Right lung (tissue), 5 donors: ENCODE results near the gene TFEB. TPM values are rescaled to one million over a fixed set of nuclear protein-coding genes. Genes with fewer than 3 reads are reported as not detected.

Source experiments
- DNase-seq, 2 donors: peaks; one replicate each; pipeline ENCODE4 v3.0.0-alpha.2; 2013
- polyA plus RNA-seq, 5 donors: library from polyadenylated mRNA; unstranded; fragments of 120-200 nt; gene quantifications; one replicate each; pipeline versions ENCODE4 v1.2.1 to v1.2.3, GENCODE V29; 2013; ENCODE audit warnings: inconsistent platforms in 1 of 5, low replicate concordance in 1 of 5; ENCODE audit not compliant: insufficient read length in 5 of 5, insufficient read depth in 1 of 5

The TFEB gene
- polyA plus RNA-seq, 5 donors = 5.7 to 14.8 (median 9.2) TPM

DNA sequence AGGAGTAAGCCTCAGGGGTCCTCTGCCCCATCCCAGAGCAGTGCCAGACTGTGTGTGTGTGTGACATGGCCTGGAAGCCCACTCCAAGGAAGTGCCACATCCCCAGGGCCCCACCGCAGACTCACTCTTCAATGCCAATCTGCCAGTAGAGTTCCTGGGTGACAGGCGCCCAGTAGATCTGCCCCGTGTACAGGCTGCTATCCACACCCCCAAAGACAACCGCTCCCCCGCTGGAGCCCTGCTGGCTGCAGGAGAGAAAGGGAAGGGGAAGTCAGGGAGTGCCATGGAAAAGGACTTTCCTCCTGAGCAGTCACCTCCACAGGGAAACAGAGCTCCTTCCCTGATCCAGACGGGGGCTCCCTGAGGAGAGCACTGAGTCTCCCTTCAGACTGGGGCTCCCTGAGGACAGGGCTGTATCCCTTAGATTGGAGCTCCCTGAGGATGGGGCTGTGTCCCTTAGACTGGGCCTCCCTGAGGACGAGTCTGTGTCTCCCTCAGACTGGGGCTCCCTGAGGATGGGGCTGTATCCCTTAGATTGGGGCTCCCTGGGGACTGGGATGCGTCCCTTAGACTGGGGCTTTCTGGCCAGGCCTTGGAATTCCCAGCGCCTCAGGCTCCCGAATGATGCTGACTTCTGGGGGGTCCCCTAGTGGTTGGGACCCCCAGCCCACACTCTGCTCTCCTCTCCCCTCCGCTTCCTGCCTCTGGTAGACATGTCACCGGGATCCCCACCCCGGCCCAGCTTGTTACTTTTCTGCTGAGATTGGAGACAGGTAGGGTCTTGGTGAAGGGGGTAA lies 5.2 kb upstream of the TFEB start:
- no peak for DNase-seq

DNA sequence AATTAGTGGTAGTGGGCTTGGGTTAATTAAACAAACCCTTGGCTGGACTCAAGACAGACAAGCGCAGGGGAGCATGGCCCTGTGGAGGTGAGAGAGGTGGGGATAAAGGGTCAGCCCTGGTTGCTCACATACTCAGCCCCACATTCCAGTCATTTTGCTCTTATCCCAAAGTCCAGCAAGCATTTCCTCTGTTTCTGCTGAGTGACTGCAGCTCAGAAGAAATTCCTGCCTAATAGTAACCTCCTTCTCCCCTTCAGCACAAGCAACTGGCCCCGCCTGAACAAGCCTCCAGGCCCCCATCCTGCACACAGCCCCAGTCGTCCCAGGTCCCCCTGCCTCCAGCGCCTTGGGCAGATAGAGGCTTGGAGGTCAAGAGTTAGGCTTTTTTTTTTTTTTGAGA lies 3.6 kb upstream of the TFEB start:
- no peak for DNase-seq

DNA sequence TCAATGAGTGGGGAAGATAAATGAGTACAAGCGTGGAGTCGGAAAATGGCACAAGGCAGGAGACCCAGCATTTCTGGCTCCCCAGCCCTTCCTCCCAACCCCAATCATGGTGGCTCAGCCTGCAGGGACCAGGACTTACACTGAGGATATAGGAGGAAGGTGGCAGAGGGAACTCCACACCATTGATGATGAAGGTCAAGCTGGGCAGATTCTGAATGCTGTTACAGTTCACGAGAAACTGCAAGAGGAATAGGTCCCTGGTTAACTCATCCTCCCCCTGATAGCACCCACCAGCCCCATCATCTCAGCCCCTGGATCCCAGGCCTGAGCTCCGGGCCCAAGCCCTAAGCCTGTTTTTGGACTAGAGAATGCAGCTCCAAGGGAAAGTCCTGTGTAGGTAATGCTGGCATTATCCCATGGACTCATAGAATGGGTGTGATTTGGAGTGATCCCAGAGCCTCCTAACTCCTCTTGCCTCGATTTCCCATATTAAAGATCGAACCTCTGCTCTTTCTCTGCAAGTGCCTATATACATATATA lies 2.3 kb upstream of the TFEB start:
- no peak for DNase-seq

DNA sequence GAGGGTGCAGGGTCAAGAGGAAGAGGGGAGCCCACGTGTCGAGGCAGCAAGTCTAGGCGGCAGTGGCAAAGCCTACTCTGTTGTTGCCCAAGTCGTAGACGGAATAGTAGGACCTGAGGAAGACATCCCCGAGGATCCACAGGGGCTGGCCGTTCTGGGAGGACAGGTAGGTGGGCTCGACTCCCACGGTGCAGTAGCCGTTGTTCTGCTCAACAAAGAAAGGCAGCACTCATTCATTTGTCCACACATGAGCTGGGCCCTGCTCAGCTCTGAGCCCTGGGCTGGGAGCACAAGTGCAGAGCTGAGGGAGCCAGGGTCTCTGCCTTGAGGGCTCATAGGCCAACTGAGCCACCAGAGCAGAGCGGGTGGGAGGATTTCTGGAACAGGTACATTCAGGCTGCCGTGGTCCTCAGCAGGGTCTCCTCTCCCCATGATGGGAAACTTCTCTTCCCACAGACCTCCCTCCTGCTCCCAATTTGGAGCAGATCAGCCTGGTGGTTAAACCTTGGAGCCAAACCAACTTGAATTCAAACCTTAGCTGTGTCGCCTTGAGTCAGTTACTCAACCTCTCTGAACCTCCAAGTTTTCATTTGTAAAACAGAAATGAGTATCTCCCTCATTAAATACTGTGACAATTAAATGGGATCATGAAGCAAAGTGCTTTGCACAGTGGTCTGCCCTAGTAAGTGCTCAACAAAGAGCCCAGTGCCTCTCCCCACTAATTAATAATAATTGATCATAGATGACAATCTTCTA lies 1.6 kb upstream of the TFEB start:
- DNase-seq = no peak

DNA sequence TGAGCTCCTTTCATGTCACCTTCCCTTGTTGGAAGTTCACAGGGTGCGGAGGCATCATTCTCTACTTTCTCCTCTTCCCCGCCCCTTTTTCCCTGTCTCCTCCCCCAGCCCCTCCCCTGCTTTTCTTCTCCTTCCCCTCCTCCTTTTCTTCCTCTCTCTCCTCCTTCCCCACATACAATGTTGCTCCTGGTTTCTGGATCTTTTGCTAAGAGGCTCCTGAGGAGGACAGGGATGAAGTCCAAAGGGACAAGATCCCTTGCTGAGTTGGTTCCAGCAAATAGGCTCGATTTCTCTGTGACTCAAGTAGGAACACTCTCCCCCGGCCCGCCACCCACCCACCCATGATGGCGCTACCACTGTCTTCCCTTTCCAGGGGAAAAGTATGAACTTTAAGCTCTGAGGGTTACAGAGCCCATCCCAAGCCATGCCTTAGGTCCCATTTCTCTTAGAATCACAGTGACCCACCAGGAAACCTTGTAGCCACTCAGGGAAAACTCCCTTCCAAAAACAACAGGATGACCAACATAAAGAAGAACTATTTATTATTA lies 852 bp upstream of the TFEB start:
- DNase-seq = no peak

DNA sequence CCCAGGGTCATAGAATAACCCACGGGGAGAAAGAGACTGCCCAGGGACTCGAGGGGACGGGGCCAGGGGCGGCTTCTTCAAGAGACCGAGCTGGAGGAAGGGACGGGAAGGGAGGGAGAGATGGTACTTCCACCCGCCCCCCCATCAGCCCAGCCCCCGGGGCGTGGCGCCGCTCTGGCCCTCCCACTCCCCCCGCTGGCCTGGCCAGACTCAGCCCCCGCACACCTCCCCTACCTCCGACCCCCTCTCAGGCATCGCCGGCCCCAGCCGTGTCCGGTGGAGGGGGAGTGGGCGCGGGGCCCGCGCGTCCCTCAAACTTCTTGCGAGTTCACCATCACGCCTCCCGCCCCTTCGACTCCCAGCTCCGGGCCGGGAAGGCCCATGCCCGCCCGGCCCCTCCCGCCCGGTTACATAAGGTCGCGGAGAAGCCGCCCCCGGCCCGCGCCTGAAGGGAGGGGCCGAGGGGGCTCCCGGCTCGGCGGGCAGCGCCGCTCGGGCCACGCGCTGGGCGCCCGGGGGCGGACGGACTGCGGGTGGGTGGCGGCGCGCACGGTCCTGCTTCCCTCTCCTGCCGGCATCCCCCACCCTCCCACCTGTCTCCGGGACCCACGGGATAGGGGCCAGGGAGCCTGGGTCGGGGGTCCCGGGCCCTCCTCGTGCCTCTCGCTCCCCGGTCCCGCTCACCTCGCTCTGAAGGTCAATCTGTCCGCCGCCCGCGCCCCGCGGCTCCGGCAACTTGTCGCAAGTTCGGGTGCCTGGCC lies 562 bp downstream of the TFEB start:
- peak; percentile 64 to 82 for DNase-seq

DNA sequence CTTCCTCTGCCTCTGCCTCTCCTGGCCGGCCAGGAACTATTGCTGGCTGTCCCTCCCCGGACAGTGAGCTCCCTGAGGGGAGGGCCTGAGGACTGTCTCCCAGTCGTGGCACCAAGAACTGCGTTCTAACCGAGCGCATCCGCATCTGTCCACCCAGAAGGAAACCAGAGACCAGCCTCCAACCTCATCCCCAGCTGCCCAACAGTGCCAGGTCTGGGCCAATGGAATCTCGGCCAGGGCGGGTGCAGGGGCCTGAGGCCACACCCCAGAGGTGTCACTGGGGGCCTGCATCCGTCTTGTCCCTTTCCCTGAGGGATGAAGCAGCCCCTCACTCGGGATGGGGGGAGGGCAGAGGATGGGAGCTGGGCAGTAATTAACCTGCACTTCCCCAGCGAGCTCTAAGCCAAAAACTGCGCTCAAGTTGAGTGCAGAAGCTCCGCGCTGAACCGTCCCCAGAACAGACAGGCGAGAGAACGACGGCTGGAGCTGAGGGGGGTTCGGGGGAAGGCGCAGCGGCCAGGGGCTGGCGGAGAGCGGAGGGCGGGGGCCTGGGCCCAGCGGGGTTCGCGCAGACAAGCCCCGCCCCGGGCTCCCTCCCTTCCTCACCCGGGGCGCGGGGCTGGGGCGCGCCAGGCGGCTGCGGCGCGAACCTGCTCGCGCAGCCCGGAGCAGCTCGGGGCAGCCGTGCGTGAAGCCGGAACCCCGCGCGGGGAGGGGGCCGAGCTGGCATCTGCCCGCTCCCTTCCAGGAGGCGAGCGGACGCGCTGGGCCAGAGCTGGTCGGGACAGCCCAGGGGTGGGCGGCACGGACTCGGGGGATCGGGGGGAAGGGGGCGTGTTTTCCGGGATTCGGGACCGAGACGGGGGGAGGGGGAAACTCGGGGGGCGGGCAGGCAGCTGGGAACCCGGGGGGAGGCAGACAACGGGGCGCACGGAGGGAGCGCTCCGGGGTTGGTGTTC lies 1.4 kb downstream of the TFEB start:
- peak; percentile 65 to 75 for DNase-seq

DNA sequence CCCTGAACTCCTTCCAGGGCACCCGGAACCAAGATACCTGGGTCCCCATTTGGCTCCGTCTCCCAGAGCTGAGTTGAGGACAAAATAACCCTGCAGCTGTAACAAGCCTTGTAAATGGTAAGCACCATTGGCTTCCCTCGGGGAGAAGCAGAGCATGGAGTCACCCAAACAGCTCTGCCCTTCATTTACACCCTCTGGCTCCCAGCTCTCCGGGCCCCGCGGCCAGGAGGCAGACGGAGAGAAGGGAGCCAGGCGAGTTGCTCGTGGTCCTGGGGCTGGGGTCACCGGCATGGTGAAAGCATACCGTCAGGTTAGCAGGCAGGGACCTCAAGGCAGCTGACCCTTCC lies 2.1 kb downstream of the TFEB start:
- no peak for DNase-seq

DNA sequence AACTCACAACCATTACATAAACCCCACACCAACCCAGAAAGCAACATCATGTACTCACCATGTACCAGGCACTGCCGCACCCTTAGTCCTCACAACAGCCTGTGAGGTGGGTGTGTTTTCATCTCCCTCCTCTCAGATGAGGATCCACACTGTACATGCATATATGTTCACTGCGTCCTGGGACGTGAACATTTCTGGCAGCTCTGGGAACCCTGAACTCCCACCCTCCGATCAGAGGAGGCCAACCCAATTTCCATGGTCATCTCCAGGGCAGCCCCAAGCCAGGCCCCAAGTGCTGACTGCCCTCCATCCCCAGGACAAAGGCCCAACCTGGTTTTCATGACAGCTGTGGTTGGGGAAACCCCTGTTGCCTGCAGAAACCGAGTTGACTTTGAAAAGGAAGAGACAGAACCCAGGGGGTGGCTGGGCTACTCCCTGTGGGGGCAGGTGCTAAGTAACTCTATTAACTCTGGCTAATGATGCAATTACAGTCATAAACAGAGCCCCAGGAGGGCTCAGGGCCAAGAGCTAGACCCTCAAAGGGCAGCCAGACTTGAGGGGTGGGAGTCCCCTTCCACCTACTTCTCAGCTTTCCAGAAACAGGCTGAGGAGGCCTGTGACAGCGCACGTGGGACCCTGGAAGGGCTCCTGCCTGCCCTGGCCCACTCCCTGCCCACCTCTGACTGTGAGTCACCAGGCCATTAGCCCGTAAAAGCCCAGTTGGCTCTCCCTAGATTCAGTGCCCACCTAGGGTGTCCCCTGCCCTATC lies 2.6 kb downstream of the TFEB start:
- DNase-seq = no peak

DNA sequence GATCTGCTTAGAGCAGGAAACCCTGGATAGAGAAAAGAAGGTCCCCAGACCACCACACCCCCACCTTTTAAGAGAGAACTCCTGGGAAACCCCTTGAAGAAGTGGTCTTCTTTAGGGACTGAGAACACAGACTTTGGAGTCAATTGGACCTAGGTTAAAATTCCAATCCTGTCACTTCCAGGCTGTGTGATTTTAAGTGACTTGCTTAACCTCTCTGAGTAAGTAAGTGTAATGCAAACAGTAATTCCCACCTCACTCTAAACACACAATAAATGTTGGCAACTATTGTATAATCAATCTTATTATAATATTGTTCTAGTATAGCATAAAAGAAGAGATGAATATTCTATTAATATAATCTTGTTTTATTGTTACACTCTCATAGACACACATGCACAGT lies 3.3 kb downstream of the TFEB start:
- no peak for DNase-seq

DNA sequence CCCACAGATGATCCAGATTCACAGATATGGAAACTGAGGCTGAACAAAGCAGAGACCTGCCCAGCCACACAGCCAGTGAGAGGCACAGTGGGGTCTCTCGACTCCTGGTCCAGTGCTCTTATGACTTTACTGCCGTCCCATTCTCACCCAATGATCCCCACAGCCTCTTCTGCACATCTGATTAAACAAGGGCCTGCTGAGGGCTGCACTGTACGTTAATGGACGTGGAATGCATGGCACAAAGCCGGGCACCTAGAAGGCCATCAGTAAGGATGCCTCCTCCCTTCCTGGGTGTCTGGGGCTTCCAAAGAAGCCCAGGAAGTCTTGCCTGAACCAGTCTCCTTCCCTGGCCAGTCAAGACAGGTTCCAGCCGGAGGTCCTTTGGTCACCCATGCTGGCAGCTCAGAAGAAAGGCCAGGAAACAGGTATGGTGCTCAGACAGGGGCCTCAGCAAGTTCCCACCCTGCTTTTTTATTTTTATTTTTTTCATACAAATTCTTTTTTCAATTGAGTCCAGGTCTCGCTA lies 3.8 kb downstream of the TFEB start:
- DNase-seq = no peak

DNA sequence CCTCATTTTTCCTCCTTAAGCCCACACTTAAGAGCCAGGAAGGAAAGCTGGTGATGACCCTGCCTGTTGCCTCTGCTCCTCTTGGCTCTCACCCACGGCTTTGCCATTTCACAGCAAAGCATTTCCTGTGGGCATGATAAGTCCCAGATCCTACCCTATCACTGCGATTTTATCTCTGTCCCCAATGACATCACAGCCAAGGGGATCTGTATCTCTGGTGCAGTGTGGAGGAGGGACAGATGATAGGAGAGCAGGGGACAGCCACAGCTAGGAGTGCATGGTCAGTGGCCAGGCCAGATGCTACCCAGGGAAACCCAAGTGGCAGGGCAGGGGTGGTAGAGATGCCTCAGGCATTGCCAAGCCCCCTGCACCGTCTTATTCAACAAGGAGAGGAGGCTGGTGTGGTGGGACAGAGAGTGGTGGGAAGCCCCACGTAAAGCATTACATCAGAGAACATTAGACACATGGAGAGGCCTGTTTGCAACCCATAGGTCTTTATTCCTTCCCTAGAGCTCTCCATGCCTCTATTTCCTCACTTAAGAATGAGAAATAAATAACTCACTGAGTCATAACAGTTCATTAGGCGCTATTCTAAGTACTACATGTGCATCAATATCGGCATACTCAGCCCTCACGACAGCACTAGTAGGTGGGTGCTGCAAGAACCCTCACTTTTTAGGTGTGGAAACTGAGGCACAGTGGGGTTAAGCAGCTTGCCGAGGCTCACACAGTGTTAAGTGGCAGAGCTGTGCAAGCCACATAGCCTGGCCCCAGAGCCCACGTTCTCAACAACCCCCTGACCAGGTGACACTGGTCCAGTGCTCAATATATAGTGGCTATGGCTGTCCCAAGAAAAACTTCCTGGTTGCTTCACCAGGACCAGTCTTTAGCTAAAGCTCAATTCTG lies 4.6 kb downstream of the TFEB start:
- DNase-seq = no peak

DNA sequence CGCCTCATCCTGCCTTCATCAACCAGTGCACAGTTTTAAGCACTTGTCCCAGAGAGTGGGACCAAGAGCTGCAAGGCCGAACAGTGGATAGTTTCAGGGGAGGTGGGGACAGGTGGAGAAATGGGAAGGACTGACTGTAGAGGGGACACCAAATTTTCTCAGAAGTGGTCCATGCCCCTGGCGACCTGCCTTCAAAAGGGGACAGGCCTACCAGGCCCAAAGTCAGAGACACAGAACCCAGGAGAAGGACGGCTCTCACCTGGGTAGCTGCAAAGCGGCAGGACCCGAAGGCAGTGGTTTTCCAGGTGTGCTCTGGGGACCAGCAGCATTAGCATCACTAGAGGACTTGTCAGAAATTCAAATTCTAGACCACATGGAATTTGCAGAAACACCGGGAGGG lies 5.8 kb downstream of the TFEB start:
- DNase-seq = no peak

DNA sequence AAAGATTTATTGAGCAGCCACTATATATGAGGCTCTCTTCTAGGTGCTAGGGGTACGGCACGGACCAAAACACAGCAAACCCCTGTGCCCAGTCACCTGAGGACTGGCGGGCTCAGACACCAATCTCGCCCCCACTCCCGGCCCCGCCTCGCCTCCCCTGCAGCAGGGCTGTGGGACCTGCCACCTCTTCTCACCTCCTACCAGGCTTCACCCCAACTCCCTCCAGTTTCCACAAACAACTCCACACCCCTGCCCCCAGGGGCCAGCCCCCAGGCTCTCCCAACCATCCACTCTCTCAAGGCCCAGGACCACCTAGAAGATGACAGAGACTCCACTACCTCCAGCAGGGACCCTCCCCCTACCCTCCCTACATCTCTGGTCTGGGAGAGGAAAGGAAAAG lies 6.5 kb downstream of the TFEB start:
- DNase-seq = no peak

DNA sequence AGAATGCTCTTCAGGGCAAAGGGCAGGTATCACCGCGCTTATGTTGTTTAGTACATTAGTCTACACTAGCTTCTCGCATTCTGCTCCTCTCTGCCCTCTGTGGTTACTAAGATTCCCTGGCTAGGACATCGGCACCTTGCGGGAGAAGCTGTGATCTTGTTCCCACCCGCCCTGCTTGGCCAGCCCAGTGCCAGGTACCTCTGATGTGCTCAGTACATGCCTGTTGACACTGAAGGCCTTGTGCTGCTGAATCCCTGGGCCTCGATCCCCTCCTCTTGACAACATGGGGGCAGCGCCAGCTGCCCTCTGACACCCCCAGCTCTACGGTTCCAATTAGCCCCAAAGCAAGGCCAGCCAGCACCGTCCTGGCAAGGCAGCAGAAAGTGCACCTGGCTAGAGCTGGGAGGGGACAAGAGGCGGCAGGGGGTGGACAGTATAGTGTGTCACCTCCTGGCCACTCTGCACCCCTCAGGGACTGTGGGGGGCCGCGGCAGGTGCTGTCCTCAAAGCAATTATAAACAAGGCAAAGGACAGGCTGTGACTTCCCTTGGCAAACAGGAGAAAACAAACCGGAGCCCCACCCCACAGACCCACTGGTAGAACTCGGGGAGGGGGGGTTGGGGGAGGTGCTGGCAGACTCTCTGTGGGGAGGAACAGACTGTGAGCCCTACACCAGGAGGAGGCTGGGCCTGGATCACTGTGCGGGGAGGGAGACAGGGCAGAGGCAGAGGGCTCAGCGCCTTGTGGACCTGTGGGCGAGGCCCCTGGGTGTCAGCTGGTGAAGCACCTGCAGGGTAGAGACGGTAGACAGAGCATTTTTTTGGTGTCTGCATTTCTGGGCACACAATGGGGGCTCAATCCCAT lies 7.1 kb downstream of the TFEB start:
- no peak for DNase-seq

DNA sequence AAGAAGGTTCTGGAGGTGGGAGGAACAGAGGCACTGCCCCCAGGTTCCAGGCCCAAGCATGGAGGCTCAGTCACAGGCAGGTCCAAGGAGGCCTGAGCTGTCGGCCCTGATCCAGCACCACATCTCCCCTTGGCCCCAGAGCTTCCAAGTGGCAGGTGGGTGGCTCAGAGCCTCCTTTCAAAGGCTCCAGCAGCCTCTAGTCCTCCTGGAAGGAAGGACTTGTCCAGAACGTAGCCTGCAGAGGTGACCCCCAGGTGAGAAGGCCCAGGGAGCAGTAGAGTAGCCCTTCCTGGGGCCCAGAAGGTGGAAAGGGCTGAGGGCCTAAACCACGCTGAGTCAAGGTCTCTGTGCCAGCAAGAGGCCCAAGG lies 7.7 kb downstream of the TFEB start:
- DNase-seq = no peak

DNA sequence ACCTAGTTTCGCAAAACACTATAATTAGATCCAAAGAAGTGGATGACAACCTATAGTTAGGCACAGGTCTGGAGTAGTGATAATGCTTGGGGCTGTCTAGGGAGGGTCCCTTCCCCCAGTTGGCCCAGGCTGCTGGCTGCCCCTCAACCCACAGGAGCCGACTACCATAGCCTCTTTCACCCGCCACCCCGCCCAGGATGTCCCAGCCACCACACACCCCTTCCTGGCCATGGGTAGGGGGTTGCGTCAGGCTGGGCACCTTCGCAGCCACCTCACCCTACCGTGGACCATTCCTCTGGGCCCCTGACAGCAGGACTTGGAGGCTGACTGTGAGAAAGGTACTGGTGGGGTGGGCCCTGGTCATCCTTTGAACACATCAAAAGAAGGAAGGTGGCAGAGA lies 8.5 kb downstream of the TFEB start:
- DNase-seq = no peak
